ENCODE results near the gene SARDH. TPM values are rescaled to one million over a fixed set of nuclear protein-coding genes. Genes with fewer than 3 reads are reported as not detected.

Gene SARDH
- total and polyA plus RNA-seq, 5 donors, result 1.7 to 3.2 (median 2.7) TPM

DNA sequence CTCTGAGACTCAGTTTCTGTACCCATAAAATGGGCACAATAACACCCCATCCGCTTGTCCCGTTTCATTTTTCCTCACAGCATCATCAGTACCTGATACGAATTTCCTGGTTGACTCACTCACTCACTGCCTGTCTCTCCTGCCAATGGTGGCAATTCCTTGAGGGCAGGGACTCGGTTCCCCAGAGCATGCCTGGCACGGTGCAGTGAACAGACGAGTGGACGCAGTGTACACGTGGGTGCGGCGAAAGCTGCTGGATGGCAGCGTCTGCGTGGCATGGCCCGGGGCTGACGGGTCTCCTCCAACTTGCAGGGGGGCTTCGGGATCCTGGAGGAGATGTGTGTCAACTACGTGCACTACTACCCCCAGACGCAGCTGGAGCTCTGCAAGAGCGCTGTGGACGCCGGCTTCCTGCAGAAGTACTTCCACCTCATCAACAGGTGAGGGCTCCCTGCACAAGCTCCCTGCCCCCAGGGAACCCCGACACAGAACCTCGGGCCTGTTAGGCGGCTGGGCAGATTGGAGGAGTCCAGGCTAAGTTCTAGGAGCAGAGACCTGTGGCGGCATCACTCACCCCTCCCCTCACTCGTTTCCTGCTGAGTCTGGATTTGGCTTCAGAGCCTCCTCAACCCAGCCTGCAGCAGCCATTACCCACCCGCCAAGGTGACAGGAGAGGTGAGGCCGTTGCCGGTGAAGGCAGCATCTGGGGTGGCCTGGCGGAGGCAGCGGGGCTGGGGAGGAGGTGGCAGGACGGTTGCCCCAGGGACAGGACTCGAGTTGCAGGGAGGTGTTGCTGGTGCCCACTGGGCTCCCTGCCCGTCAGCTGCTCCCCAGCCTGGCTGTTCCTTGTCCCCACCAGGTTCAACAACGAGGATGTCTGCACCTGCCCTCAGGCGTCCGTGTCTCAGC is 81.7 kb downstream of the SARDH start:
- intact Hi-C loops (cut with DNase I), result no loop called here
- ATAC-seq (no peak), DNase-seq (peak in 1 of 3 donors; percentile 35)
- Histone ChIP-seq H3K4me1 (ENCODE audit: control insufficient read depth, insufficient read depth, low read length) (peaks cover 3% of the 10 kb centered on the region), H3K27ac (ENCODE audit: low read length) (no peak overlapping the region), H3K27me3 (ENCODE audit: control insufficient read depth, insufficient read depth) (no peaks in the 10 kb centered on the region), H3K4me3 (ENCODE audit: low read length) (no peak overlapping the region), H3K9me3 (ENCODE audit: control insufficient read depth, low read length) (no peaks in the 10 kb centered on the region)
- 74% methylated on average over 36 of the region's 36 CpGs for WGBS

DNA sequence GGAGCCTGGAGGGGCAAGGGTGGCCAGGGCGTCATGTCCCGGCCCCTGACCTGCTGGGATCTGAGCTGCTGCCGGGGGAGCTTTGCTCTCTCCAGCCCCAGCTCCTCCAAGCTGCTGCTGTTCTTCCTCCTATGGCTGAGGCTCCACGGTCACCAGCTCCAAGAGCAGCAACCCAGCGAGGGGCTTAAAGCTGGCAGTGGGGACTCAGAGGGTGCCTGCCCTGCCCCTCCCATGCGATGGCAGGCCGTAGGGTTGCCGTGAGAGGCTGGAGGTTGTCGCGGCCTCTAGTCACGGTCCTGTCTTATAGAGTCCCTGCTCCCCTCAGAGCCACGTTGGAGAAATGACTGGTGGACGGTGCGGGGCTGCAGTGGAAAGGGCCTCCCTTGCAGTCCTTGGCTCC is 82.5 kb downstream of the SARDH start:
- intact Hi-C loops (cut with DNase I), result no loop called here
- peaks cover 3% of the 10 kb centered on the region for H3K4me1 ChIP-seq (ENCODE audit: control insufficient read depth, insufficient read depth, low read length)
- ATAC-seq, result no peak
- WGBS, result 69% methylated on average over 14 of the region's 14 CpGs
- DNase-seq, result peak in 1 of 3 donors; percentile 16
- H3K4me3 ChIP-seq (ENCODE audit: low read length), result no peak overlapping the region
- H3K27me3 ChIP-seq (ENCODE audit: control insufficient read depth, insufficient read depth), result no peaks in the 10 kb centered on the region
- no peak overlapping the region for H3K27ac ChIP-seq (ENCODE audit: low read length)
- H3K9me3 ChIP-seq (ENCODE audit: control insufficient read depth, low read length), result no peaks in the 10 kb centered on the region

DNA sequence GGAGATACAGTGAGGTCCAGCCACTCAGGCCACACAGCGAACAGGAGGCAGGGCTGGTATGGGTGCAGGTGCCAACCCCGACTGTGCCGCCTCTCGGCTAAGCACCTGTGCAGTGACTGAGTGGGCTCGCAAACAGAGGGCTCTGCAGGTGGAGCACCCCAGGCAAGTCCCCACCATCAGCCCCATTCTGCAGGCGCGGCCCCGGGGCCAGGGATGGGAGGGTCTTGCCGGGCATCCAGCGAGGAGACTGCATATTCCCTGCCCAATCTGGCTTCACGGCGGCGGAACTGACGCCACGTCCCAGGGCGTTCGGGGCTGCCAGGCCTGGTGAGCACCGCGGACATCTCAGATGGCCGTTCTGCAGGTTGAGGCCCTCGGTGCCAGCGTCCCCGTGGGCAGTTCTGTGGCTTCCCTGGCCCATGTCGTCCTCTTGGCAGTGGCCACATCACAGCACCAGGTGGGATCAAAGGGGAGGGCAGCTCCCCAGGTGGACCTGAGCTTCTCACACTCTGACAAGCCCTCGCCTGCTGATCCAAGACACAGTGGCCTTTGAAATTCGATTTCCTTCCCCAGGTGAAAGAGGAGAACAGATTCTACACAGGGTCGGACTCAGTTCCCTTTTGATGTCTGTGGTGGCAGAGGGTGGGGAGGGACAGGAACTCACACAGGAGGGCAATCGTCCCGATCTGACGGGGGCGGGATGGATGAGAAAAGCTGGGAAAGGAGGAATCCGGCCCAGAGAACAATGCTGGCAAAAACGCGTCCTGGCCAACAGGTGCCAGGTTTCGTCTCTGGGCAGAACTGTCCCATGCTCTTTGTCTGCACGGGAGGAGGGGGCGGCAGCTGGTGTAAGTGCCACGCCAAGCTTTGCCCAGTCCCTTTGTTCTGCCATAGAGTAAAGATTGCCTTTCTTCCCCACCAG is 83.2 kb downstream of the SARDH start:
- H3K4me3 ChIP-seq (ENCODE audit: low read length), result no peak overlapping the region
- no peaks in the 10 kb centered on the region for H3K27me3 ChIP-seq (ENCODE audit: control insufficient read depth, insufficient read depth)
- 72% methylated on average over 38 of the region's 38 CpGs for WGBS
- H3K9me3 ChIP-seq (ENCODE audit: control insufficient read depth, low read length), result no peaks in the 10 kb centered on the region
- ATAC-seq (no peak), DNase-seq (peak in 1 of 3 donors; percentile 41)
- H3K27ac ChIP-seq (ENCODE audit: low read length), result no peak overlapping the region
- peaks cover 3% of the 10 kb centered on the region for H3K4me1 ChIP-seq (ENCODE audit: control insufficient read depth, insufficient read depth, low read length)
- intact Hi-C loops (cut with DNase I), result no loop called here

DNA sequence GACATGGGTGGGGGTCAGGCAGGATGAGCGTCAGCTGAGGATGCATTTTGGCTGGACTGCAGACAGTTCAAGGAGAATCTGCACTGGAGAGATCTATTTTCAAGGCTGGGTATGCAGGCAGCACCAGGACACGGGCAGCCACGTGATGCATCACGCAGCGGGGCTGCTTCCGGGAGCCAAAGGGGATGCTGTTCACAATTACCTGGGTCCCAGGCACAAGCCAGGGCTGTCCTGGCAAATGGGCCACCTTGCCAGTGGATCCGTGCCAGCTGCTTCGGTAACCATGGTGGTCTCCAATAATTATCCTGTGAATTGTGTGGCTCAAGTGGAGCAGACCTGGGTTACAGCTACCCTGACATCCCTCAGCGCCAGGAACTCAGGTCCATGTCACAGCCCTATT is 84.5 kb downstream of the SARDH start:
- ATAC-seq (no peak), DNase-seq (peak in 1 of 3 donors; percentile 40)
- 81% methylated on average over 9 of the region's 9 CpGs for WGBS
- Histone ChIP-seq H3K9me3 (ENCODE audit: control insufficient read depth, low read length) (no peaks in the 10 kb centered on the region), H3K4me3 (ENCODE audit: low read length) (no peak overlapping the region), H3K4me1 (ENCODE audit: control insufficient read depth, insufficient read depth, low read length) (peaks cover 3% of the 10 kb centered on the region), H3K27me3 (ENCODE audit: control insufficient read depth, insufficient read depth) (no peaks in the 10 kb centered on the region), H3K27ac (ENCODE audit: low read length) (no peak overlapping the region)
- intact Hi-C loops (cut with DNase I), result no loop called here

DNA sequence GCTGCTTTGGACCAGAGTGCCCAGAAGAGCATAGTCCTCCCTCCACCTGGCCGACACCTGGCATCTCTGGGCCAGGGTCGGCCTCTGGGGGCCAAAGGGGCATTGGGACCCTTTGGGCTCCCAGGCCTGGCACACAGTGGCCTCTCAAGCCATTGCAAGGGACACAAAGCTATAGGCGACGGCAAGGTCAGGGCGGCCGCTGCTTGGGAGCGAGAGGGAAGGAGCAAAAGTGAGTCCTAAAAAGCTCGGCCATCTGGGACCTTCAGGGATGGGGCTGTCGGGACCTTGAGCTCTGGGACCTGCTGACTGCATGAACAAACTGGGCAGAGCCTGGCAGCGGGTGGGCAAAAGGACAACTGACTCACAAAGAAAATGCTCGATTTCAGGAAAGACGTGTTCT is 88.1 kb downstream of the SARDH start:
- no peaks in the 10 kb centered on the region for H3K9me3 ChIP-seq (ENCODE audit: control insufficient read depth, low read length)
- no peak overlapping the region for H3K27ac ChIP-seq (ENCODE audit: low read length)
- 92% methylated on average over 12 of the region's 12 CpGs for WGBS
- intact Hi-C loops (cut with DNase I), result no loop called here
- ATAC-seq (no peak), DNase-seq (no peak)
- no peaks in the 10 kb centered on the region for H3K4me1 ChIP-seq (ENCODE audit: control insufficient read depth, insufficient read depth, low read length)
- H3K4me3 ChIP-seq (ENCODE audit: low read length), result no peak overlapping the region
- no peaks in the 10 kb centered on the region for H3K27me3 ChIP-seq (ENCODE audit: control insufficient read depth, insufficient read depth)

DNA sequence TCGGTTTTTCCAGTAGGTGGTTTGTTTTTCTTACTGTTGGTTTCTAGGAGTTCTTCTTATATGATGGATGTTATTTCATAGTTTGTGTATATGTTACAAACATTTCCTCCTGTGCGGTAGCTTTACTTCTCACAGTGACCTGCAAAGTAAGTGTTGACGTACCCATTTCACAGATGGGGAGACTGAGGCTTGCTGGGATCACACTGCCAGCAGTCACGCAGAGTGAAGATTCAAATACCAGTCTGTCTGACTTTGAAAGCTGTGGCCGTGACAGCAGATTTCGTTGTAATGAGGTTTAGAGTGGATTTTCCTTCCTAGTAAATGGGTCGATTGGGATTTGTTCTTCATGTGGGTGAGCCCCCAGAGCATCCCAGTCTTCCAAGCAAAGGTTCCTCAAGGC is 89.0 kb downstream of the SARDH start:
- ATAC-seq, result no peak
- DNase-seq, result no peak
- intact Hi-C loops (cut with DNase I), result no loop called here
- no peaks in the 10 kb centered on the region for H3K27me3 ChIP-seq (ENCODE audit: control insufficient read depth, insufficient read depth)
- H3K27ac ChIP-seq (ENCODE audit: low read length), result no peak overlapping the region
- H3K9me3 ChIP-seq (ENCODE audit: control insufficient read depth, low read length), result no peaks in the 10 kb centered on the region
- H3K4me3 ChIP-seq (ENCODE audit: low read length), result no peak overlapping the region
- WGBS, result 83% methylated on average over 7 of the region's 7 CpGs
- no peaks in the 10 kb centered on the region for H3K4me1 ChIP-seq (ENCODE audit: control insufficient read depth, insufficient read depth, low read length)

DNA sequence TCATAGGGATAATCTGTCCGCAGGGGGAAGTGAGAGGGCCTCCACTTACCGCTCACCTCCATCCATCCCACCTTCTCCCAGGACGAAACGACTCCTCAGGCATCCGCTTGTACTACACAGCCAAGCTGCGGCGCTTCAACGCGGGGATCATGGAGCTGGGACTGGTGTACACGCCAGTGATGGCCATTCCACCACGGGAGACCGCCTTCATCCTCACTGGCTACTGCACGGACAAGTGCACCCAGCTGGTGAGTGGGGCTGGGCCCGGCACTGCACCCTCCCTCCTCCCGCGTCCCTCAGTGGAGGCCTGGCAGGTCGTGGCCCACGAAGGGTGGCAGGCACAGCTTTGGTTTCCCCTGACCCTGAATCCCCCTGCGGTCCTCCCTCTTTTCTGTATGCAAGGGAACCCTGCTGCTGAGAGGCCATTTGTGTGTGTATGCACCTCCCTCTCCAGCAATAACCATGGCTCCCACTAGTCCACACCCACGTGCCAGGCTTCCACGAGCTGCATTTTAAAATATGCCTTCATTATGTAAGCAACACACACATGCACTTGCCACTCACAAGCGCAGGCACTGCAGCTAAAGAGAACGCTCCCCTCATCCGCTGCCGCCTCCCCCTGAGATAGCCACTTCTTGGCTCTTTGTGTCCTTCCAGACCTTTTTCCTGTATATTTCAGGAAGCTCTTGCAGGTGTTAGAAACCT is 90.2 kb downstream of the SARDH start:
- DNase-seq (no peak), ATAC-seq (no peak)
- H3K27me3 ChIP-seq (ENCODE audit: control insufficient read depth, insufficient read depth), result no peaks in the 10 kb centered on the region
- intact Hi-C loops (cut with DNase I), result no loop called here
- 86% methylated on average over 25 of the region's 25 CpGs for WGBS
- H3K9me3 ChIP-seq (ENCODE audit: control insufficient read depth, low read length), result no peaks in the 10 kb centered on the region
- H3K27ac ChIP-seq (ENCODE audit: low read length), result no peak overlapping the region
- no peaks in the 10 kb centered on the region for H3K4me1 ChIP-seq (ENCODE audit: control insufficient read depth, insufficient read depth, low read length)
- H3K4me3 ChIP-seq (ENCODE audit: low read length), result no peak overlapping the region

DNA sequence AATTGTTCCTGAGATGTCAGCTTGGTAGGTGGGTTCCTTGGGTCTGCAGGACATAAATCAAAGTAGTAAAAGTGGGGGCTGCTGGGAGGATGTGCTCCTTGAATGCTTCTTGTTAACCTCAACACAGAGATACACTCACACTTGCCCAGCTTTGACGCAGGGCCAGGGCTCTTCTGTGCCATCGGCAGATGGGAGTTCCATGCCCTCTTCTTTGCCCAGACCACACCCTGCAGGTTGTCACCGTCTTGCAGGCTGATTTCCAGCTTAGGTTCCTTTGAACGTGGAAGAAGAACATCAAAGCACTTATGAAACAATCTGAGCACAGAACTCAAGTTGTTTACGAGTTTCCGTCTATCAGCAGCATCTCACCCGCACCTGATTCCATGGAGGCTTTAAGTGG is 91.0 kb downstream of the SARDH start:
- no peaks in the 10 kb centered on the region for H3K27me3 ChIP-seq (ENCODE audit: control insufficient read depth, insufficient read depth)
- WGBS, result 85% methylated on average over 7 of the region's 7 CpGs

DNA sequence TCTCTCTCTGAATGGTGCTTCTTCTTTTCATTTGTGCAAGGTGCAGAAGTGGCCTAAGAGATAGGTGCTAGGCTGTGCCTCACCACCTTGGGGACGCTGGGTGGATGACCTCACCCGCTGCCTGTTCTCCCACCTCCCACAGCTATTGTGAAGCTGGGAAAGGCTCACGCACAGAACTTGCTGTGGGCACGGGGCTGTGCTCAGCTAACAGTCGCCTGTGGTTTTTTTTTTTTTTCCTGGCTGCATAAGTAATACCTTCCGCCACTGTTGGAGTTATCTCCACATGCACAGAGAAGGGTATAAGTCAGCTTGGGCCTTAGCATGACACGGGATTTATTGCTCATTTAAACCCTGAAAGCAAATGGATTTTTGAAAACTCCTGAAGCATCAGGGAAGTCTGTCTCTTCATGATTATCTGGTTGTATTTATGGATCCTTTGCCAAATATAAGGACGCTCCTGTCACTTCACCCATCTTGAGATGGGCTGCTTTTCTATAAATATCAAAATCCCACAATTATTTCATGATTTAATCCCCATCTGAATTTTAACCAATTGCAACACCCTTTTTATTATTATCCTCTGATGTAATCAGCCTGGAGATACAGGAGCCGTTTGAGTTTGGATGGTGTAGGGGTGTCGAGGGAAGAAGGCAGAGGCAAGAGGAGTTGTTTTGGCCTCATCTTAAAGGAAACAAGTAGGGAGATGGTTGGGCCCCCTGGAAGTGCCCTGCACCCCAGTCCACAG is 93.0 kb downstream of the SARDH start:
- H3K4me3 ChIP-seq (ENCODE audit: low read length), result no peak overlapping the region
- no peaks in the 10 kb centered on the region for H3K27me3 ChIP-seq (ENCODE audit: control insufficient read depth, insufficient read depth)
- no peak overlapping the region for H3K27ac ChIP-seq (ENCODE audit: low read length)
- no peak for DNase-seq
- no peaks in the 10 kb centered on the region for H3K9me3 ChIP-seq (ENCODE audit: control insufficient read depth, low read length)
- 52% methylated on average over 10 of the region's 10 CpGs for WGBS
- H3K4me1 ChIP-seq (ENCODE audit: control insufficient read depth, insufficient read depth, low read length), result no peaks in the 10 kb centered on the region
- intact Hi-C loops (cut with DNase I), result no loop called here
- no peak for ATAC-seq

More for the DNA sequence above, 91.0 kb downstream of the SARDH start:
- H3K4me1 ChIP-seq (ENCODE audit: control insufficient read depth, insufficient read depth, low read length), result no peaks in the 10 kb centered on the region
- H3K4me3 ChIP-seq (ENCODE audit: low read length), result no peak overlapping the region
- intact Hi-C loops (cut with DNase I), result no loop called here
- DNase-seq (no peak), ATAC-seq (no peak)
- no peak overlapping the region for H3K27ac ChIP-seq (ENCODE audit: low read length)
- no peaks in the 10 kb centered on the region for H3K9me3 ChIP-seq (ENCODE audit: control insufficient read depth, low read length)

DNA sequence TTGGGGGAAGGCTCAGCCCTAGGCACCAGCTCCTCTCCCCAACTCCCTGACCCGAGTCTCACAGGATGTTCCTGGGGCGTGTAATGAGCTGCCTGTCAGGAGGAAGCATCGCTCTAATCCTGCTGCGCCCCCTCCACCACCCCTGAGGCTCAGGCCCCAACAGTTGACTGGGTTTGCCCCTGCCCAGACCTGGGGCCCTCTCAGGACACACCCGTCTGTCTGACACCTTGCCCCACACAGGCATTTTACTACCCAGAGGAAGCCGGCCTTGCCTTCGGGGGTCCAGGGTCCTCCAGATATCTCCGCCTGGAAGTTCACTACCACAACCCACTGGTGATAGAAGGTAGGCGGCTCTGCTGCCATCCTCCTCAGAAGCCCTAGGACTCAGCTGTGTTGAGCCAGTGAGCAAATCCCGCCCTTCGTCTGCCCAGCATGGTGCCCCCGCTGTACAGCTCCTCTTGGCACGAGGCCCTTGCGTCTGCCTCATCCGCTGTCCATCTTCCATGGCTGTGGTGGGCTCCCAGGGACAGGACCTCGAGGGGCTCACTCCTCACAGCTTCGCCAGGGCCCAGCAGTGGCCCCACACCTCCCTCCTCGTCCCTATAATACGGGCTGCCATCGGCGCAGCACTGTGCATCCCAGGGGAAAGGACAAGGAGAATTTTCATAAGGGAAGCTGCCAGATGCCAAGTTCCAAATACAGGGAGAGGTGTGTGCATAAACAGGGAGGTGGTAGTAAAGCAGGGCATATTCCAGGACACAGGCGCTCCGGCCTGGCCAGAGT is 94.0 kb downstream of the SARDH start:
- Histone ChIP-seq H3K9me3 (ENCODE audit: control insufficient read depth, low read length) (no peaks in the 10 kb centered on the region), H3K4me1 (ENCODE audit: control insufficient read depth, insufficient read depth, low read length) (no peaks in the 10 kb centered on the region), H3K27ac (ENCODE audit: low read length) (no peak overlapping the region), H3K27me3 (ENCODE audit: control insufficient read depth, insufficient read depth) (no peaks in the 10 kb centered on the region), H3K4me3 (ENCODE audit: low read length) (no peak overlapping the region)
- intact Hi-C loops (cut with DNase I), result no loop called here
- no peak for ATAC-seq
- WGBS, result 86% methylated on average over 23 of the region's 23 CpGs
- DNase-seq, result no peak

All from right cardiac atrium (tissue), 5 donors.